ENCODE measurements around the gene KCNN1. TPM values are rescaled to one million over a fixed set of nuclear protein-coding genes. Genes with fewer than 3 reads are reported as not detected.
"Not testable (repeated sequence)": the region's sequence is repeated elsewhere in the genome, so short reads cannot be mapped to it uniquely, and the experiment has no call there.

The KCNN1 gene
- total RNA-seq, 2 experiments from 2014 or later = not detected

GRCh38 chr19:18013210-18014111 lies 46.6 kb downstream of the KCNN1 start:
- Mint-ChIP-seq H3K4me3 (peak overlapping the region; percentile 67), H3K36me3 (ENCODE audit: low read depth) (peaks cover 59% of the 10 kb centered on the region), H3K4me1 (peaks cover 66% of the 10 kb centered on the region), H3K27ac (peak overlapping the region; percentile 98), H3K27me3 (no peaks in the 10 kb centered on the region), H3K9me3 (no peaks in the 10 kb centered on the region)
- ChIA-PET POLR2A (no interaction called here), CTCF (interaction anchor here (0.6 to 1.7 kb wide), 5 partner anchors 9 to 51 kb away, joined by 3 to 5 read pairs (median 3); no protein-coding TSS in a partner anchor)
- no peak for DNase-seq

GRCh38 chr19:18014197-18014596 lies 47.3 kb downstream of the KCNN1 start:
- H3K9me3 Mint-ChIP-seq = no peaks in the 10 kb centered on the region
- ChIA-PET CTCF (interaction anchor here (0.6 to 1.1 kb wide), 7 partner anchors 8 to 794 kb away, joined by 3 to 5 read pairs (median 3); no protein-coding TSS in a partner anchor), POLR2A (interaction anchor here (0.6 kb wide), 1 partner anchor 405 kb away, joined by 4 read pairs; the partner anchor contains the start of gene SSBP4)
- no peaks in the 10 kb centered on the region for H3K27me3 Mint-ChIP-seq
- H3K4me1 Mint-ChIP-seq = peaks cover 62% of the 10 kb centered on the region
- H3K36me3 Mint-ChIP-seq (ENCODE audit: low read depth) = peaks cover 52% of the 10 kb centered on the region
- DNase-seq = peak; percentile 72
- H3K4me3 Mint-ChIP-seq = peak overlapping the region; percentile 67
- peak overlapping the region; percentile 98 for H3K27ac Mint-ChIP-seq

- no peak for DNase-seq
- H3K36me3 Mint-ChIP-seq (ENCODE audit: low read depth) = peaks cover 38% of the 10 kb centered on the region
- H3K27me3 Mint-ChIP-seq = no peaks in the 10 kb centered on the region
- peak overlapping the region; percentile 71 for H3K27ac Mint-ChIP-seq
- peaks cover 64% of the 10 kb centered on the region for H3K4me1 Mint-ChIP-seq
- no peak overlapping the region for H3K4me3 Mint-ChIP-seq
- H3K9me3 Mint-ChIP-seq = no peaks in the 10 kb centered on the region
- CTCF ChIA-PET = interaction anchor here (0.9 to 1.2 kb wide), 2 partner anchors 9 to 45 kb away, joined by 3 read pairs; partner anchors contain the start of gene ARRDC2
- POLR2A ChIA-PET = no interaction called here
These were observed 49.5 kb downstream of the KCNN1 start for GRCh38 chr19:18016209-18016910.

GRCh38 chr19:18017275-18018083 lies 50.6 kb downstream of the KCNN1 start:
- Mint-ChIP-seq H3K4me3 (no peak overlapping the region), H3K27ac (peak overlapping the region; percentile 71), H3K4me1 (peaks cover 74% of the 10 kb centered on the region), H3K27me3 (no peaks in the 10 kb centered on the region), H3K9me3 (peaks cover 4% of the 10 kb centered on the region), H3K36me3 (ENCODE audit: low read depth) (peaks cover 35% of the 10 kb centered on the region)
- POLR2A ChIA-PET = no interaction called here
- CTCF ChIA-PET = interaction anchor here (2.5 kb wide), 1 partner anchor 11 kb away, joined by 11 read pairs; no protein-coding TSS in a partner anchor
- no peak for DNase-seq

GRCh38 chr19:18020212-18021085 lies 53.5 kb downstream of the KCNN1 start:
- no peak for DNase-seq
- Mint-ChIP-seq H3K4me1 (peaks cover 68% of the 10 kb centered on the region), H3K27me3 (no peaks in the 10 kb centered on the region), H3K36me3 (ENCODE audit: low read depth) (peaks cover 8% of the 10 kb centered on the region), H3K27ac (peak overlapping the region; percentile 91), H3K4me3 (no peak overlapping the region), H3K9me3 (peaks cover 4% of the 10 kb centered on the region)
- ChIA-PET POLR2A (no interaction called here), CTCF (interaction anchor here (1.1 to 1.6 kb wide), 2 partner anchors 11 to 13 kb away, joined by 3 to 6 read pairs; no protein-coding TSS in a partner anchor)

- Mint-ChIP-seq H3K27ac (peak overlapping the region; percentile 91), H3K36me3 (ENCODE audit: low read depth) (peaks cover 4% of the 10 kb centered on the region), H3K27me3 (no peaks in the 10 kb centered on the region), H3K9me3 (peaks cover 4% of the 10 kb centered on the region), H3K4me3 (peak overlapping the region; percentile 41), H3K4me1 (peaks cover 66% of the 10 kb centered on the region)
- POLR2A ChIA-PET = no interaction called here
- DNase-seq = no peak
- CTCF ChIA-PET = interaction anchor here (1.1 to 1.6 kb wide), 2 partner anchors 10 to 14 kb away, joined by 3 to 6 read pairs; no protein-coding TSS in a partner anchor
These were observed 54.3 kb downstream of the KCNN1 start for GRCh38 chr19:18021121-18021755.

- POLR2A ChIA-PET = no interaction called here
- peaks cover 4% of the 10 kb centered on the region for H3K9me3 Mint-ChIP-seq
- H3K36me3 Mint-ChIP-seq (ENCODE audit: low read depth) = peaks cover 4% of the 10 kb centered on the region
- DNase-seq = peak; percentile 69
- H3K27me3 Mint-ChIP-seq = no peaks in the 10 kb centered on the region
- CTCF ChIA-PET = interaction anchor here (0.6 to 1.3 kb wide), 8 partner anchors 9 to 153 kb away, joined by 3 to 4 read pairs (median 3); no protein-coding TSS in a partner anchor
- H3K4me3 Mint-ChIP-seq = peak overlapping the region; percentile 51
- H3K27ac Mint-ChIP-seq = peak overlapping the region; percentile 96
- H3K4me1 Mint-ChIP-seq = peaks cover 54% of the 10 kb centered on the region
These were observed 56.8 kb downstream of the KCNN1 start for GRCh38 chr19:18023622-18024251.

- CTCF ChIA-PET = interaction anchor here (0.9 to 1.6 kb wide), 3 partner anchors 9 to 75 kb away, joined by 3 to 11 read pairs (median 3); no protein-coding TSS in a partner anchor
- Mint-ChIP-seq H3K27me3 (no peaks in the 10 kb centered on the region), H3K9me3 (peaks cover 4% of the 10 kb centered on the region), H3K4me1 (peaks cover 34% of the 10 kb centered on the region), H3K4me3 (no peak overlapping the region), H3K36me3 (ENCODE audit: low read depth) (peaks cover 4% of the 10 kb centered on the region), H3K27ac (no peak overlapping the region)
- no peak for DNase-seq
- POLR2A ChIA-PET = no interaction called here
These were observed 60.2 kb downstream of the KCNN1 start for GRCh38 chr19:18027151-18027550.

GRCh38 chr19:18029617-18030338 lies 62.9 kb downstream of the KCNN1 start:
- Mint-ChIP-seq H3K4me1 (peaks cover 12% of the 10 kb centered on the region), H3K4me3 (no peak overlapping the region), H3K27ac (no peak overlapping the region), H3K36me3 (ENCODE audit: low read depth) (no peaks in the 10 kb centered on the region), H3K27me3 (no peaks in the 10 kb centered on the region), H3K9me3 (no peaks in the 10 kb centered on the region)
- POLR2A ChIA-PET = no interaction called here
- CTCF ChIA-PET = interaction anchor here (0.6 to 0.8 kb wide), 2 partner anchors 24 to 410 kb away, joined by 3 read pairs; no protein-coding TSS in a partner anchor
- no peak for DNase-seq

- DNase-seq; H3K27me3 Mint-ChIP-seq; H3K9me3 Mint-ChIP-seq; H3K27ac Mint-ChIP-seq; POLR2A ChIA-PET; H3K36me3 Mint-ChIP-seq (ENCODE audit: low read depth); H3K4me3 Mint-ChIP-seq: not testable (repeated sequence)
- CTCF ChIA-PET = interaction anchor here (0.6 to 1.9 kb wide), 3 partner anchors 9 to 55 kb away, joined by 3 to 6 read pairs (median 3); no protein-coding TSS in a partner anchor
- peaks cover 13% of the 10 kb centered on the region for H3K4me1 Mint-ChIP-seq
These were observed 64.5 kb downstream of the KCNN1 start for GRCh38 chr19:18031401-18031800.
